ENCODE results near the gene EMCN.

Gene EMCN

DNA sequence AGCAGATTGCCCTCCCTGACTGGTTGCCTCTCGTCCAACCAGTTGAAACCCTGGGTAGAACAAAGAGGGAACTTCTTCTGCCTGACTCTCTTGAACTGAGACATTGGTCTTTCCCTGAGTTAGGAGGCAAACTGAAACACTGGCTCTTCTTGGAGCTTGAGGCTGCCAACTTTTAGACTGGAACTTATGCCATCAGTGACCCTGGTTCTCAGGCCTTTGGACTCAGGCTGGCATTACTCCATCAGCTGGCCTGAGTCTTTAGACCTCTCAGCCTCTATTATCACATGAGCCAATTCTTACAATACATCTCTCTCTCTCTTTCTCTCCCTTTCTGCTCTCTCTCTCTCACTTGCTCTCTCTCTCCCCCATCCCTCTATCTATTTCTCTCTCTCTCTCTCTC, 86.4 kb downstream of the EMCN start:
- H3K27ac ChIP-seq: no peak overlapping the region
- no peak for DNase-seq (ENCODE audit: low spot score)
- TF ChIP-seq, protein P1, sequence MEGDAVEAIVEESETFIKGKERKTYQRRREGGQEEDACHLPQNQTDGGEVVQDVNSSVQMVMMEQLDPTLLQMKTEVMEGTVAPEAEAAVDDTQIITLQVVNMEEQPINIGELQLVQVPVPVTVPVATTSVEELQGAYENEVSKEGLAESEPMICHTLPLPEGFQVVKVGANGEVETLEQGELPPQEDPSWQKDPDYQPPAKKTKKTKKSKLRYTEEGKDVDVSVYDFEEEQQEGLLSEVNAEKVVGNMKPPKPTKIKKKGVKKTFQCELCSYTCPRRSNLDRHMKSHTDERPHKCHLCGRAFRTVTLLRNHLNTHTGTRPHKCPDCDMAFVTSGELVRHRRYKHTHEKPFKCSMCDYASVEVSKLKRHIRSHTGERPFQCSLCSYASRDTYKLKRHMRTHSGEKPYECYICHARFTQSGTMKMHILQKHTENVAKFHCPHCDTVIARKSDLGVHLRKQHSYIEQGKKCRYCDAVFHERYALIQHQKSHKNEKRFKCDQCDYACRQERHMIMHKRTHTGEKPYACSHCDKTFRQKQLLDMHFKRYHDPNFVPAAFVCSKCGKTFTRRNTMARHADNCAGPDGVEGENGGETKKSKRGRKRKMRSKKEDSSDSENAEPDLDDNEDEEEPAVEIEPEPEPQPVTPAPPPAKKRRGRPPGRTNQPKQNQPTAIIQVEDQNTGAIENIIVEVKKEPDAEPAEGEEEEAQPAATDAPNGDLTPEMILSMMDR (conservative IDR thresholded peaks at IDR 0.05; ENCODE audit: low read depth): no peak
- CTCF ChIA-PET: interaction anchor here (0.6 to 0.7 kb wide), 2 partner anchors 234 to 751 kb away, joined by 3 to 4 read pairs; no protein-coding TSS in a partner anchor
- POLR2A ChIA-PET (ENCODE audit: low non-redundant PET): no interaction called here

DNA sequence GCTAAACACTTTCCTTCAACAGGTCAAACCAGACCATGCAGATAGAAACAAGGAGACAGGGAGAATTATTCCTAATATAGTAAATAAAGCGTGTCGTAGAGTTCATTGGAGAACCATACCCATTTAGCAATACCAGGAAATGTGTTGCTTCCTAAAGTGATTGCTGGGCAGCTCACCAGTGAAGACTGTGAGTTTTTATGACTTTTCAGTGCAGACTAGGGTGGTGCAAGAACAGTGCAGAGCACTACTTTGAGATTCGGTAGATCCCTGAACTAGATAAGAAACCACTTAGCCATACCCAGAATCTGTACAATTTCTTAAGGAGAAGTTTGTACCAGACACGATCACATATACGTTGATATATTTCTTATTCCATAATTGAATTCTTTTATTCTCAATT, 87.4 kb downstream of the EMCN start:
- no peak for DNase-seq (ENCODE audit: low spot score)
- POLR2A ChIA-PET (ENCODE audit: low non-redundant PET): no interaction called here
- no peak overlapping the region for H3K27ac ChIP-seq
- CTCF ChIA-PET: interaction anchor here (0.5 to 0.6 kb wide), 3 partner anchors 29 to 340 kb away, joined by 3 read pairs; no protein-coding TSS in a partner anchor
- TF ChIP-seq, protein P1 (conservative IDR thresholded peaks at IDR 0.05; ENCODE audit: low read depth): no peak

DNA sequence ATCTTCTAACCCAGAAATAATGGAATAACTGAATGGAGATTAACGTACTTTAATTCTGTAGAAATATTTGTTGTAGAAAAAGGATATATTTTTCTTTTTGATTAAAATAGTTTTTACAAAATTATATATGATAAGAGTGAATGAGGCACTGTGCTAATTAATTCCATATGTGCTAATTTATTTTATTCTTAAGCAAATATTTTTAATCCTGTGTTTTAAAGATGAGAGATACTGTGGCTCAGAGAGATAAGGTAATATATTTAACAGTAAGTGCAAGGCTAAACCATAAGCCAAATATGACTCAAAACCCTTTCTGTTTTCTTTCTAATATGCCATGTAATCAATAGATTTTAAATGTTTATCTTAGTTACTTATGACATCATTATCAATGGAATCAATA, 88.2 kb downstream of the EMCN start:
- TF ChIP-seq, protein P1 (conservative IDR thresholded peaks at IDR 0.05; ENCODE audit: low read depth): no peak
- ChIA-PET CTCF (interaction anchor here (0.5 kb wide), 1 partner anchor 341 kb away, joined by 3 read pairs; no protein-coding TSS in a partner anchor), POLR2A (ENCODE audit: low non-redundant PET) (no interaction called here)
- no peak overlapping the region for H3K27ac ChIP-seq
- no peak for DNase-seq (ENCODE audit: low spot score)

DNA sequence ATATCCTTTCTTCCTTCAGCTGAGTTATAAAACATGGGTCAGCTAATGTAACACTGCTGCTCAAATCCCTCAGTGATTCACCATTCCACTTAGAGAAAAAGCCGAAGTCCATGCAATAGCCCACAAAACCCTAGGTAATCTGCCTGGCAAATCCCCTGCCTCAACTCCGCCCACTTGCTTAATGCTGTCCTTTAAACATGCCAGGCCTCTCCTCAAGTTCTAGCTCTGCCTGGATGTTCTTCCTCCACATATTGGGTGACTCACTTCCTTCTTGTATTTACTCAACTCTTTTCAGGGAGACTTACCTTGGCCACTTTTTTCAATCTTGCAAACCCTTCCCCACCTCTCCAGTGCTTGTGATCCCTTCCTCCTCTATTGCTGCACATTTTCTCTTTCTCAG, 89.8 kb downstream of the EMCN start:
- ChIA-PET CTCF (interaction anchor here (0.7 kb wide), 2 partner anchors 331 to 864 kb away, joined by 3 read pairs; no protein-coding TSS in a partner anchor), POLR2A (ENCODE audit: low non-redundant PET) (no interaction called here)
- DNase-seq (ENCODE audit: low spot score): peak; percentile 32
- TF ChIP-seq, protein P1 (conservative IDR thresholded peaks at IDR 0.05; ENCODE audit: low read depth): no peak
- no peak overlapping the region for H3K27ac ChIP-seq

DNA sequence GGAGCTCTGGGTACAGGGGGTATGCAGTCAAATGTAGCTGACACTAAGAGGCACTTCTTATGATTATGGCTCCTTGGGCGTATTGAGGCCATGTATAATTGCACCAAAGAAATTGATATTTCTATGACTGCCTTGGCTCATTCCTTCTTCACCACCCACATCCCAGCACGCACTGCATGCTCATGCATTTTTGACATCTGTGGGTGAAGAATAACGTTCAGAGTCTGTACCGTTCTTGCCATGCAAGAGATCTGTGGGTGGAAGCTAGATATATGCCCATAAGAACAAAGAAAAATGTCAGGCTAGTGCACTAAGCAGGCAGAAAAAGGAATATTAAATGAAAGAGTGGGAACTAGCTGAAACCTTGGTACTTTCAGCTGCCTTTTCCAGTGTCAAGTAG, 93.4 kb downstream of the EMCN start:
- DNase-seq (ENCODE audit: low spot score): no peak
- no peak overlapping the region for H3K27ac ChIP-seq
- TF ChIP-seq, protein P1 (conservative IDR thresholded peaks at IDR 0.05; ENCODE audit: low read depth): no peak
- CTCF ChIA-PET: no interaction called here
- POLR2A ChIA-PET (ENCODE audit: low non-redundant PET): no interaction called here

DNA sequence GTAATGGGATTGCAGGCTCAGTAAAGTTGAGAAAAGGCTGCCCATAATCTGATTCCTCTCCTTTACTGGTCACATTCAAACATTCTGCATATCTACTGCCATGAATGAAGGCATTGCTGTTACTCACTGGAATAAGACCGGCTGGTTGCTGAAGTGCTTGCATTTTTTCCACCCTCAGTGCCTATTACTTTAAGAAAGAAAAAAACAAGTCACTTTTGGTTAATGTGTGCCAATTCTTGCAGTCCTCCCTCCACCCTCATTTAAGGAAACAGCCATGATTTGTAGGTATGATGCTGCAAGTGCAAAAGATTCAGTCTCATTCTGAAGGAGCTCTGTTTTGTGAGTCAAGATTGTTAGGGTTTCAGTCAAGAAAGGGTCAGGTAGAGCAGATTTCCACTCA, 94.9 kb downstream of the EMCN start:
- DNase-seq (ENCODE audit: low spot score): no peak
- CTCF ChIA-PET: no interaction called here

More for the DNA sequence above, 94.9 kb downstream of the EMCN start:
- POLR2A ChIA-PET (ENCODE audit: low non-redundant PET): no interaction called here
- no peak overlapping the region for H3K27ac ChIP-seq
- TF ChIP-seq, protein P1 (conservative IDR thresholded peaks at IDR 0.05; ENCODE audit: low read depth): no peak
